ENCODE data around the gene FRMD5. TPM values are rescaled to one million over a fixed set of nuclear protein-coding genes. Genes with fewer than 3 reads are reported as not detected.

Gene FRMD5
- total RNA-seq, 1 donor from 2014 or later: 1.5 TPM

DNA sequence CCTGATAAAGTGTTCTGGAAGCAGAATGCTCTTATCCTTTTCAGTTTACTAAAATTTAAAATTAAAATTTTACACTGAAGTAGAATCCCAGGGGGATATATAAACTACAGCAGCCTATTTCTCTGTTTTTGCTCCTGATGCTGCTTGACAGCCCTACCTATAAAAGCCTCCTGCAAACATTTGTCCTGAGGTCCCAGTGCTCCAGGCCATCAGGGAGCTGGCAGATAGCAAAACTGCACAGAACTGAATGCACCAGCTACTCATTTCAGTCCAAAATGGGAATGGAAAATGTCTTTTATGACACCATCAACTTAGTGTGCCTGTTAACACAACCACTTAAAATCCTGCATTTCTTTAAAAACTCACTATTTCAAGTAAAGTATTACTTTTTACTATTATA lies 50.1 kb downstream of the FRMD5 start:
- Mint-ChIP-seq H3K4me3 (ENCODE audit: unreplicated experiment) (no peak overlapping the region), H3K27me3 (ENCODE audit: low read depth) (peaks cover 25% of the 10 kb centered on the region), H3K36me3 (ENCODE audit: low read depth) (peaks cover 2% of the 10 kb centered on the region), H3K27ac (ENCODE audit: unreplicated experiment) (no peak overlapping the region), H3K9me3 (ENCODE audit: low read depth) (no peaks in the 10 kb centered on the region), H3K4me1 (ENCODE audit: low read depth) (no peaks in the 10 kb centered on the region)
- TF ChIP-seq, protein P1, sequence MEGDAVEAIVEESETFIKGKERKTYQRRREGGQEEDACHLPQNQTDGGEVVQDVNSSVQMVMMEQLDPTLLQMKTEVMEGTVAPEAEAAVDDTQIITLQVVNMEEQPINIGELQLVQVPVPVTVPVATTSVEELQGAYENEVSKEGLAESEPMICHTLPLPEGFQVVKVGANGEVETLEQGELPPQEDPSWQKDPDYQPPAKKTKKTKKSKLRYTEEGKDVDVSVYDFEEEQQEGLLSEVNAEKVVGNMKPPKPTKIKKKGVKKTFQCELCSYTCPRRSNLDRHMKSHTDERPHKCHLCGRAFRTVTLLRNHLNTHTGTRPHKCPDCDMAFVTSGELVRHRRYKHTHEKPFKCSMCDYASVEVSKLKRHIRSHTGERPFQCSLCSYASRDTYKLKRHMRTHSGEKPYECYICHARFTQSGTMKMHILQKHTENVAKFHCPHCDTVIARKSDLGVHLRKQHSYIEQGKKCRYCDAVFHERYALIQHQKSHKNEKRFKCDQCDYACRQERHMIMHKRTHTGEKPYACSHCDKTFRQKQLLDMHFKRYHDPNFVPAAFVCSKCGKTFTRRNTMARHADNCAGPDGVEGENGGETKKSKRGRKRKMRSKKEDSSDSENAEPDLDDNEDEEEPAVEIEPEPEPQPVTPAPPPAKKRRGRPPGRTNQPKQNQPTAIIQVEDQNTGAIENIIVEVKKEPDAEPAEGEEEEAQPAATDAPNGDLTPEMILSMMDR (IDR thresholded peaks at IDR 0.05): no peak
- DNase-seq (ENCODE audit: low spot score): no peak

DNA sequence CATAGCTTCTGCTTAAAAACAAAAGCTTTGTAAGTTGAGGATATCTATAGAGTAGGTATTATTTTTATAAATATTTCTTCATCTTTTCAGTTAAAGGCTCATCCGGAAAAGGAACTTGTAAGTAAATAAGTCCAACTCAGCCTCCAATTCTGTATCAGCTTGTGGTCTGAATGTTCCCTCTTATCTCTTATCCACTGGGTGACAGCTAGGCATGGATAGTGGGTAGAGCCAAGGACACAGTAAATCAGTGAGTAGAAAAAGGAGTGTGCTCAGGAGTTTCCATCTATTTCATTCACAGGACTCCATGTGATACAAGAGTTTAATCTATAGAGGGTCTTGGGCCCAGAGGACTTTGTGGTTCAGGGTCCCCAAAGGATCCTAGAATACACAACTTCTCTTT lies 50.9 kb downstream of the FRMD5 start:
- no peak for DNase-seq (ENCODE audit: low spot score)
- H3K4me3 Mint-ChIP-seq (ENCODE audit: unreplicated experiment): no peak overlapping the region
- H3K4me1 Mint-ChIP-seq (ENCODE audit: low read depth): no peaks in the 10 kb centered on the region
- no peaks in the 10 kb centered on the region for H3K9me3 Mint-ChIP-seq (ENCODE audit: low read depth)
- TF ChIP-seq, protein P1 (IDR thresholded peaks at IDR 0.05): no peak
- no peak overlapping the region for H3K27ac Mint-ChIP-seq (ENCODE audit: unreplicated experiment)
- H3K36me3 Mint-ChIP-seq (ENCODE audit: low read depth): peaks cover 2% of the 10 kb centered on the region
- peaks cover 18% of the 10 kb centered on the region for H3K27me3 Mint-ChIP-seq (ENCODE audit: low read depth)

DNA sequence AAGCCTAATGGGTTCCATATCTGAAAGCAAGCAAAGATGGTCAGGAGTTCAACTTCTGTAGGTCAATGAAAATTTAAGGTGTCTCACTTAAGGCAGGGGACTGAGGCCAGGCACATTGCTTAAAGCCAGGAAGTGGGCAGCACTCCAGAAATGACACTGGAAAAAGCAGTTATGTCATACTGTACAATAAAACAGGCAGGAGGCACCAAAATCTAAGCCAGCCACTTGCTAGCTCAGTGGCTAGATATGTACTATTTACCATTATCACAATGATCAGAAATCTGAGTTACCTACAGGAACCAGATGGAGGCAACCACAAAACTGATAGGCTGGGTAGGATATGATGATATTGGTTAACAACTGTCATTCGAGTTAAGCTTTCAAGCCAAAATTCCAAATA lies 57.3 kb downstream of the FRMD5 start:
- no peak for DNase-seq (ENCODE audit: low spot score)
- TF ChIP-seq, protein P1 (IDR thresholded peaks at IDR 0.05): no peak
- H3K36me3 Mint-ChIP-seq (ENCODE audit: low read depth): no peaks in the 10 kb centered on the region
- H3K9me3 Mint-ChIP-seq (ENCODE audit: low read depth): no peaks in the 10 kb centered on the region
- H3K27me3 Mint-ChIP-seq (ENCODE audit: low read depth): peaks cover 1% of the 10 kb centered on the region
- H3K27ac Mint-ChIP-seq (ENCODE audit: unreplicated experiment): no peak overlapping the region
- H3K4me3 Mint-ChIP-seq (ENCODE audit: unreplicated experiment): no peak overlapping the region
- H3K4me1 Mint-ChIP-seq (ENCODE audit: low read depth): no peaks in the 10 kb centered on the region

DNA sequence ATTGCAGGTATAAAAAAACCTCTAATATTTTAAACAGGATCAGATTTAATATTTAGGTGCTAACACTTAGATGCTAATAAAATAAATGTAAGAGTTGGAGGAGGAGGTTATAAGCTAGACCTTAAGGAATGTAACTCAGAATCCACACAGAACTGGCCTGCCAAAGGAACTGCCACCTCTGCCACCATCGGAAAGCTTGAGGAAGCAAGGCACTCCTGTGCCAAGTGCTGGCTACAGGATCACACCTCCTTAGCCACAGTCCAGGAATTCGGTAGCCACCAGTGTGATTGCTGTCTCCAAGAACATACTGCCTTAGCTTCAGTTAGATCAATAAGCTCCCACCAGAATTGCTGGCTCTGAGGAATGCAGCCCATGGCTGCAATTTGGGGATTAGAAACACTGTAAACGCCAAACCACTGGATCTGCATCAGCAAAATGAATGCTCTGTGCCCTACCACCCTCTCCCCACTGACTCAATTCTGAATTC lies 58.0 kb downstream of the FRMD5 start:
- Mint-ChIP-seq H3K4me1 (ENCODE audit: low read depth) (no peaks in the 10 kb centered on the region), H3K4me3 (ENCODE audit: unreplicated experiment) (no peak overlapping the region), H3K27me3 (ENCODE audit: low read depth) (no peaks in the 10 kb centered on the region), H3K36me3 (ENCODE audit: low read depth) (no peaks in the 10 kb centered on the region), H3K9me3 (ENCODE audit: low read depth) (no peaks in the 10 kb centered on the region), H3K27ac (ENCODE audit: unreplicated experiment) (no peak overlapping the region)
- TF ChIP-seq, protein P1 (IDR thresholded peaks at IDR 0.05): no peak
- no peak for DNase-seq (ENCODE audit: low spot score)

DNA sequence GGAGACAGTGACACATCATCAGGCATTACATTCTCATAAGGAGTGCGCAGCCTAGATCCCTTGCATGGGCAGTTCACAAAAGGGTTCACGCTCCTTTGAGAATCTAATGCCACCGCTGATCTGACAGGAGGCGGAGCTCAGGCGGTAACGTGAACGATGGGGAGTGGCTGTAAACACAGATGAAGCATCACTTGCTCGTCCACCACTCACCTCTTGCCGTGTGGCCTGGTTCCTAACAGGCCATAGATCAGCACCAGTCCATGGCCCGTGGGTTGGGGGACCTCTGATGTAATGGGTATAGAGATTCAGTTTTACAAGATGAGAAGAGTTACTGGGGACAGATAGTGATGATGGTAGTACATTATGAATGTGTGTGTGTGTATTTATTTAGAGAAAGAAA lies 63.0 kb downstream of the FRMD5 start:
- no peak for DNase-seq (ENCODE audit: low spot score)

More for the DNA sequence above, 63.0 kb downstream of the FRMD5 start:
- Mint-ChIP-seq H3K36me3 (ENCODE audit: low read depth) (no peaks in the 10 kb centered on the region), H3K4me3 (ENCODE audit: unreplicated experiment) (no peak overlapping the region), H3K9me3 (ENCODE audit: low read depth) (no peaks in the 10 kb centered on the region), H3K4me1 (ENCODE audit: low read depth) (no peaks in the 10 kb centered on the region), H3K27ac (ENCODE audit: unreplicated experiment) (no peak overlapping the region), H3K27me3 (ENCODE audit: low read depth) (peaks cover 10% of the 10 kb centered on the region)
- TF ChIP-seq, protein P1 (IDR thresholded peaks at IDR 0.05): no peak

Measured in chondrocyte (in vitro differentiated cells).